CD4-positive, alpha-beta T cell treated with Interleukin-1 beta for 1 hour (primary cell): ENCODE data around the gene ZFR2.
"Not testable (repeated sequence)": the region's sequence is repeated elsewhere in the genome, so short reads cannot be mapped to it uniquely, and the experiment has no call there.

Experiments used
- DNase-seq, 2 donors: peaks; one replicate each; pipeline ENCODE4 v3.0.0-alpha.2; 2020 to 2022

Gene ZFR2

GRCh38 chr19:3834349-3835054 lies 34.3 kb downstream of the ZFR2 start:
- no peak for DNase-seq

GRCh38 chr19:3833578-3834348 lies 35.1 kb downstream of the ZFR2 start:
- DNase-seq, result no peak

- no peak for DNase-seq
Observed at GRCh38 chr19:3832001-3832400, 36.8 kb downstream of the ZFR2 start.

- DNase-seq, result no peak
Observed at GRCh38 chr19:3831601-3832000, 37.2 kb downstream of the ZFR2 start.

GRCh38 chr19:3830621-3831589 lies 37.9 kb downstream of the ZFR2 start:
- no peak for DNase-seq

- DNase-seq, result no peak
Observed at GRCh38 chr19:3827306-3827705, 41.5 kb downstream of the ZFR2 start.

- no peak for DNase-seq
Observed at GRCh38 chr19:3826163-3826562, 42.7 kb downstream of the ZFR2 start.

GRCh38 chr19:3825286-3825956 lies 43.4 kb downstream of the ZFR2 start:
- no peak for DNase-seq

- DNase-seq, result no peak
Observed at GRCh38 chr19:3823350-3823713, 45.5 kb downstream of the ZFR2 start.

GRCh38 chr19:3822683-3823349 lies 46.0 kb downstream of the ZFR2 start:
- no peak for DNase-seq

- peak; percentile 88 to 89 for DNase-seq
Observed at GRCh38 chr19:3821857-3822364, 46.9 kb downstream of the ZFR2 start.

GRCh38 chr19:3821156-3821555 lies 47.7 kb downstream of the ZFR2 start:
- DNase-seq, result no peak

- DNase-seq, result no peak
Observed at GRCh38 chr19:3819989-3820388, 48.8 kb downstream of the ZFR2 start.

- DNase-seq, result no peak
Observed at GRCh38 chr19:3818918-3819317, 49.9 kb downstream of the ZFR2 start.

- DNase-seq, result peak in 1 of 2 donors; percentile 30
Observed at GRCh38 chr19:3818466-3818865, 50.4 kb downstream of the ZFR2 start.

- DNase-seq, result no peak
Observed at GRCh38 chr19:3817761-3818160, 51.1 kb downstream of the ZFR2 start.

- no peak for DNase-seq
Observed at GRCh38 chr19:3816566-3817218, 52.1 kb downstream of the ZFR2 start.

- DNase-seq, result not testable (repeated sequence)
Observed at GRCh38 chr19:3816148-3816547, 52.7 kb downstream of the ZFR2 start.

GRCh38 chr19:3814648-3815047 lies 54.2 kb downstream of the ZFR2 start:
- DNase-seq, result no peak

- peak; percentile 28 to 31 for DNase-seq
Observed at GRCh38 chr19:3813473-3814392, 55.1 kb downstream of the ZFR2 start.
